ENCODE results near the gene KMT2B.

Gene KMT2B

DNA sequence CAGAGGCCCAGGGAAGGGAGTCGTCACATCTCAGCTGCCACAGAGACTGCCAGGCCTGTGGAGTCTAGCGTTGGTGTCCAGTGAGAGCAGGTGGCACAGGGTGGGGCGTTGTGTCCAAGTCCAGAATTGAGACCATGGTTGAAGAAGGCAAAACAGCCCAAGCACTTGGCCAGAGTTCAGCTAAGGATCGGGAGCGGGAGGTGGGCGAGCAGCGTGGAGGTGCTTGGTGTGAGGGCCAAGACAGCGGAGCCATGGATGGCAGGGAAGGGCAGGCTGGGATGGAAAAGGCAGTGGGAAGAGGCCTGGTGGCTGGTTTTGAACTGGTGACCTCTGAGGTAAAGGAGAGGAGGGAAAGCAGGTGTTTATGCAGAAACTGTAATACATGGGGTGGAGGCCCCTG, 16.5 kb downstream of the KMT2B start:
- H3K27me3 ChIP-seq (ENCODE audit: insufficient read depth, low read length): no peaks in the 10 kb centered on the region
- H3K36me3 ChIP-seq (ENCODE audit: insufficient read depth, low read length): no peaks in the 10 kb centered on the region
- no peak overlapping the region for H2AFZ ChIP-seq (ENCODE audit: low read length, unreplicated experiment)
- no peak overlapping the region for H3K4me3 ChIP-seq (ENCODE audit: low read depth, low read length)
- H3K79me2 ChIP-seq (ENCODE audit: control insufficient read depth, insufficient read depth, low read length, unreplicated experiment): no peaks in the 10 kb centered on the region
- no peak overlapping the region for H3K27ac ChIP-seq (ENCODE audit: low read depth, low read length)
- H3K4me1 ChIP-seq (ENCODE audit: control insufficient read depth, insufficient read depth, low read length, unreplicated experiment): no peaks in the 10 kb centered on the region

DNA sequence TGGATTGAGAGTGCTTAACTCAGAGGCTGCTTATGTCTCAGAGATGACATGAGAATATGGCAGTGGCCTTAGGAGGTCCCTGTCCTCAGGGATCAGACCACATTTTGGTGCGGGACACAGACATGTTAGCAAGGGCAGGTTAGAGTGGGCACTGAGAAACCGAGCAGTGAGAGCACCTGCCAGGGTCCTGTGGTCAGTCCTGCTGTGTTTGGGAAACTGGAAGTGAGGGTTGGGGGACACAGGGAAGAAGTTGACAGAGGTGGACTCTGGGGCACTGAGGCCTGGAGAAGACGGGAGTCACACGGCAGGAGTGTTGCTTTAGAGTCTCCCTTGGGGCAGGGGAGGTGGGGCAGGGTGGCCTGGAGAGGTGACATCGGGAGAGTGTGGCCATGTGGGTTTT, 17.1 kb downstream of the KMT2B start:
- no peaks in the 10 kb centered on the region for H3K79me2 ChIP-seq (ENCODE audit: control insufficient read depth, insufficient read depth, low read length, unreplicated experiment)
- H3K4me3 ChIP-seq (ENCODE audit: low read depth, low read length): no peak overlapping the region
- no peaks in the 10 kb centered on the region for H3K36me3 ChIP-seq (ENCODE audit: insufficient read depth, low read length)
- H2AFZ ChIP-seq (ENCODE audit: low read length, unreplicated experiment): no peak overlapping the region
- no peaks in the 10 kb centered on the region for H3K27me3 ChIP-seq (ENCODE audit: insufficient read depth, low read length)
- H3K4me1 ChIP-seq (ENCODE audit: control insufficient read depth, insufficient read depth, low read length, unreplicated experiment): no peaks in the 10 kb centered on the region
- no peak overlapping the region for H3K27ac ChIP-seq (ENCODE audit: low read depth, low read length)

DNA sequence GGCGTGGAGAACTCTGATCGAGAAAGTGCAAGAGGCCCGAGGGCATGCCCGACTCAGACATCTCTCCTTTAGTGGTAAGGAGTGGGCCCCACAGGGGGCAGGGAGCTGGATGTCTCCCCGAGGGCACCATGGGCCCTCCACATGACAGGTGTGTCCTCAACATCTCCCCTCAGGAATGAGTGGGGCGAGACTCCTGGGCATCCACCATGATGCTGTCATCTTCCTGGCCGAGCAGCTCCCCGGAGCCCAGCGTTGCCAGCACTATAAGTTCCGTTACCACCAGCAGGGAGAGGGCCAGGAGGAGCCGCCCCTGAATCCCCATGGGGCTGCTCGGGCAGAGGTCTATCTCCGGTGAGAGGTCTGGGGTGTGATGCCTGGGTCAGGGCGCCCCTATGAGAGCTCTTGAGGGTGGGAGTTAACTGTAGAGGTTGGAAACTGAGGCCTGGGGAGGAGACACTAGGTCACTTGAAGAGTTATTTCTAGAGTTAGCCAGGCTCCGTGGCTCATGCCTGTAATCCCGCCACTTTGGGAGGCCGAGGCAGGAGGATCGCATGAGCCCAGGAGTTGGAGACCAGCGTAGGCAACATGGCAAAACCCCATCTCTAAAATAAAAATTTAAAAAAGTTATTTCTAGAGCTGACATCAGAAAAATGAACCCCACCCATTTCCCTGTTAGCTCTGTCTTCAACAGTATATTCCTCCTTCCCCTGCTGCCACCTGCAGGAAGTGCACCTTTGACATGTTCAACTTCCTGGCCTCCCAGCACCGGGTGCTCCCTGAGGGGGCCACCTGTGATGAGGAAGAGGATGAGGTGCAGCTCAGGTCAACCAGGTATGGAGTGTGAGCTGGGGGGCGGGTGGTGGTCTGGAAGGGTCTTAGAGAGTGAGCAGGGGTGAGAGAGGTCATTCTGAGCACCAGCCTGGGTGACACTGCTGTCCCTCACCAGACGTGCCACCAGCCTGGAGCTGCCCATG, 19.4 kb downstream of the KMT2B start:
- H3K4me1 ChIP-seq (ENCODE audit: control insufficient read depth, insufficient read depth, low read length, unreplicated experiment): no peaks in the 10 kb centered on the region
- H3K36me3 ChIP-seq (ENCODE audit: insufficient read depth, low read length): no peaks in the 10 kb centered on the region
- H3K27ac ChIP-seq (ENCODE audit: low read depth, low read length): no peak overlapping the region
- H3K27me3 ChIP-seq (ENCODE audit: insufficient read depth, low read length): no peaks in the 10 kb centered on the region
- H3K79me2 ChIP-seq (ENCODE audit: control insufficient read depth, insufficient read depth, low read length, unreplicated experiment): no peaks in the 10 kb centered on the region
- no peak overlapping the region for H3K4me3 ChIP-seq (ENCODE audit: low read depth, low read length)
- no peak overlapping the region for H2AFZ ChIP-seq (ENCODE audit: low read length, unreplicated experiment)

DNA sequence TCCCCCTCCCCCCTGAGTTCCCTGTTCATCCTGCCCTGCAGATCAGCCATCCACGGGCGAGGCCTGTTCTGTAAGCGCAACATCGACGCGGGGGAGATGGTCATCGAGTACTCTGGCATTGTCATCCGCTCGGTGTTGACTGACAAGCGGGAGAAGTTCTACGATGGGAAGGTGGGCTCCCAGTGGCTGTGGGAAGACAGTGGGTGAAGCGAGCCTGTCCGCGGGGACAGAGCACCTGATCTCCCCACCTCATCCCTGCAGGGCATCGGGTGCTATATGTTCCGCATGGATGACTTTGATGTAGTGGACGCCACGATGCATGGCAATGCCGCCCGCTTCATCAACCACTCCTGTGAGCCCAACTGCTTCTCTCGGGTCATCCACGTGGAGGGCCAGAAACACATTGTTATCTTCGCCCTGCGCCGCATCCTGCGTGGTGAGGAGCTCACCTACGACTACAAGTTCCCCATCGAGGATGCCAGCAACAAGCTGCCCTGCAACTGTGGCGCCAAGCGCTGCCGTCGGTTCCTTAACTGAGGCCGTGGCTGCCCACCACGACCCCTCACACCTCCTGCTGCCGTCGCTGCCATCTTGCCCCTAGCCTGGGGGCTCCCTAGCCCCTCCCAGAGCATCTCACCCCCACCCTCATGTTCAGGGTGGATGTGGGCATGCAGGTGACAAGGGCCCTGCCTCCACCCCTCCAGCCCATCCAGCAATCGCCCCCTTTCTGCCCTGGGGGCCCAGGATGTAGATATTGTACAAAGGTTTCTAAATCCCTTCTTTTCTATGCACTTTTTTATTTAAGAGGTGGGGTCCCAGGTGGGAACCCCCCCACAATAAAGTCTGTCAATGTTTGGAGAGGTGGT, 20.5 kb downstream of the KMT2B start:
- H3K27me3 ChIP-seq (ENCODE audit: insufficient read depth, low read length): no peaks in the 10 kb centered on the region
- no peak overlapping the region for H3K4me3 ChIP-seq (ENCODE audit: low read depth, low read length)
- H3K36me3 ChIP-seq (ENCODE audit: insufficient read depth, low read length): no peaks in the 10 kb centered on the region
- H3K79me2 ChIP-seq (ENCODE audit: control insufficient read depth, insufficient read depth, low read length, unreplicated experiment): no peaks in the 10 kb centered on the region
- no peaks in the 10 kb centered on the region for H3K4me1 ChIP-seq (ENCODE audit: control insufficient read depth, insufficient read depth, low read length, unreplicated experiment)
- H2AFZ ChIP-seq (ENCODE audit: low read length, unreplicated experiment): no peak overlapping the region
- H3K27ac ChIP-seq (ENCODE audit: low read depth, low read length): no peak overlapping the region

DNA sequence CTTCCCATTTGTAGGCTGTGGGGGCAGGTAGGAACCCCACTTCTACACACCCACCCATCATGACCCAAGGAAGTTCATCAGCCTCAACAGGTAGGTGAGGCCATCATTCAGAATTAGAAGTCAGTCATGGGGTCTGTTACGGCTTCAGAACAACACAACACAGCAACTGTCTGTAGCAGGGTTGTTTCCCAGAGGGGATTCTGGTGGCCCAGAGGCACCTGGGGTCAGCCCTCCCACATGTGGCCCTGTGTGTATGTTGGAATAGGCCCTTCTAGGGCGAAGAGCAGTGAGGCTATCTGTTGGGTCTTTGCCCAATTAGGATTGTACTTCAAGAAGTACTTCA, 21.1 kb downstream of the KMT2B start:
- Histone ChIP-seq H3K27ac (ENCODE audit: low read depth, low read length) (no peak overlapping the region), H3K4me3 (ENCODE audit: low read depth, low read length) (no peak overlapping the region), H3K27me3 (ENCODE audit: insufficient read depth, low read length) (no peaks in the 10 kb centered on the region), H2AFZ (ENCODE audit: low read length, unreplicated experiment) (no peak overlapping the region), H3K4me1 (ENCODE audit: control insufficient read depth, insufficient read depth, low read length, unreplicated experiment) (no peaks in the 10 kb centered on the region), H3K79me2 (ENCODE audit: control insufficient read depth, insufficient read depth, low read length, unreplicated experiment) (no peaks in the 10 kb centered on the region), H3K36me3 (ENCODE audit: insufficient read depth, low read length) (no peaks in the 10 kb centered on the region)

DNA sequence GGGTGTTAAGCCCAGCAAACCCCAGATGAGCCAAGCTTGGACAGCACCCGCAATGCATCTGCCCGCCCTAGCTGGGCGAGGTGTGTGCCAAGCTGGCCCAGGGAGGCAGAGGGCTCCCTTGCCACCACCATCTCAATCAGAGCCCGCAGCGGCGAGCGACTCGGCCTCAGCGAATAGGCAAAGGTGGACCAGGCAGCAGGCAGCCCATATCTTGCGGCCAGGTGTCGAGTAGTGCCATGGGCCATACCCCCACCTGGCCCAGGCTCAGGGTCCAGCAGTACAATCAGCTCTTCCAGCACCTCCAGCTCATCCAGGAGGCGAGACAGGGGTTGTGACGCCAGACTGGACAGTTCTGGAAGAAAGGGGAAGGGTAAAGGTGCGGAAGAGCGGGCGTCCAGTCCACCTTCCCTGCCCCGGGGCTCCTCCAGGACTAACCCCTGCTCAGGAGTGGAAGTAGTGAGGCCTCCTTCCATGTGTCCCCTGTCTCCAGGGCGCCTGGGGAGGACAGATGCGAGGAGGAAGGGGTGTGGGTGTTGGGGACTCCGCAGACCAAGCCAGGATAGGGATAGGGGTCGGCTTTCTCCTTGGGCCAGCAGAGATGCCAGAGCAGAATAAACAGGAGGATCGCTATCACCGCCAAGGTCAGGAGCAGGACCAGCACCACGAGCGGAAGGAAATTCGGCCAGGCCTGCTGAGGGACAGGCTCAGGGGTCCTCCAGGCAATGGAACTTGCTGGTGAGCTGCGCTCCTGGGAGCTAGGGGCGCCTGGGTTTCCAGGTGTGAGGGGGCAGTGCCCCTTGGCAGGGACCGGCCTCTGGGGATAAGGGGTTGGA, 21.7 kb downstream of the KMT2B start:
- H3K79me2 ChIP-seq (ENCODE audit: control insufficient read depth, insufficient read depth, low read length, unreplicated experiment): no peaks in the 10 kb centered on the region
- H2AFZ ChIP-seq (ENCODE audit: low read length, unreplicated experiment): no peak overlapping the region
- no peaks in the 10 kb centered on the region for H3K4me1 ChIP-seq (ENCODE audit: control insufficient read depth, insufficient read depth, low read length, unreplicated experiment)
- no peaks in the 10 kb centered on the region for H3K36me3 ChIP-seq (ENCODE audit: insufficient read depth, low read length)
- H3K27me3 ChIP-seq (ENCODE audit: insufficient read depth, low read length): no peaks in the 10 kb centered on the region
- H3K4me3 ChIP-seq (ENCODE audit: low read depth, low read length): peak overlapping the region; percentile 79; the same call in 1 of the 2 replicates
- H3K27ac ChIP-seq (ENCODE audit: low read depth, low read length): no peak overlapping the region

DNA sequence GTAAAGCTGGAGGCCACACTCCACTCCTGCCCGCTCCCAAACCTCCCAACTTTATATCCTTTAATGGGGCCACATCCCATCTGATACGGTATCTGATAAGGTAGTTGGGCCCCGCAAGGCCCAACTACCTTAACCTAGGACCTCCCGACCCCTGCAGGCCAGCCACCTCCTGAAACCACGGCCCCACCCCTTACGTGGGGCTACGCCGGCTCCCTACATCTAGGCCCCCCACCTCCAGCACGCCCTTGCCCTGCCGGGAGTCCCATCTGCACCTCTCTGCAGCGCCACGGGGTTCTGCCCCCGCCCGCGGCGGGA, 22.3 kb downstream of the KMT2B start:
- Histone ChIP-seq H3K27ac (ENCODE audit: low read depth, low read length) (no peak overlapping the region), H3K79me2 (ENCODE audit: control insufficient read depth, insufficient read depth, low read length, unreplicated experiment) (no peaks in the 10 kb centered on the region), H3K27me3 (ENCODE audit: insufficient read depth, low read length) (no peaks in the 10 kb centered on the region), H3K36me3 (ENCODE audit: insufficient read depth, low read length) (no peaks in the 10 kb centered on the region), H2AFZ (ENCODE audit: low read length, unreplicated experiment) (no peak overlapping the region), H3K4me1 (ENCODE audit: control insufficient read depth, insufficient read depth, low read length, unreplicated experiment) (no peaks in the 10 kb centered on the region), H3K4me3 (ENCODE audit: low read depth, low read length) (peak overlapping the region; percentile 79)

DNA sequence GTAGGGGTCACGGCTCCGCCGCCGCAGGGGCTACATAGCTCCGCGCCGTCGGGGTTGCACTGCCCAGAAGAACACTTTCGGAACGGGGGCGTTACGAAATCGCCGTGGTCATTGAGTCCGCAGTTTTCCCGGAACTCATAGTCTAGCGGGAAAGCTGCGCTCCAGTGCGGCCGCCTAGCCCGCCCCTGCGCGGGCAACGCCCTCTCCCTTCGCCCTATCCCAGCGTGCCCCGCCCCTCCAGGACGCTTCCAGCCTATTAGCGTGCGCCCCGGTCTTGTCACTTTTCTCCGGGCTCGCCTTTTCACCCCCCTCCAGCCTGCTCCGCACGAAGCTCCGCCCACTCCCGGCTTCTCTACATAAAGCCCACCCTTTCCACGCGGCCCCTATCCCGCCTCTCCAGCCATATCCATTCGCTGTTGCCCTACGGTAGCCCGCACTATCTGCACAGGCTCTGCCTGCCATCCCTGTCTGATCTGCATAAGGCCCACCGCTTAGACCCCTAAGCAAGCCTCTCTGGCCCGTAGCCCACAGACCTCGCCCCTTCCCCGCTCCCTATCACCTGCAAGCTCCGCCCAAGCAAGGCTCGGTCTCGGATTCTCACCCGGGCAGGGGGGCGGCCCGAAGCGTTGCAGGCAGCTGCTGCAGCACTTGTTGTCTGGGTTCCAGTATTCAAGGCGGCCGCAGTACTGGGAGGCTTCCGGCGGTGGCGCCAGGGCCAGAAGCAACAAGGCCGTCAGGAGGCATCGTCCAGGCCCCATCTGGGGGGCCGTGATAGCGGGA, 22.8 kb downstream of the KMT2B start:
- H3K79me2 ChIP-seq (ENCODE audit: control insufficient read depth, insufficient read depth, low read length, unreplicated experiment): peaks cover 1% of the 10 kb centered on the region
- H3K36me3 ChIP-seq (ENCODE audit: insufficient read depth, low read length): no peaks in the 10 kb centered on the region
- H3K27me3 ChIP-seq (ENCODE audit: insufficient read depth, low read length): no peaks in the 10 kb centered on the region
- H3K4me3 ChIP-seq (ENCODE audit: low read depth, low read length): peak overlapping the region; percentile 81
- H3K27ac ChIP-seq (ENCODE audit: low read depth, low read length): no peak overlapping the region
- no peaks in the 10 kb centered on the region for H3K4me1 ChIP-seq (ENCODE audit: control insufficient read depth, insufficient read depth, low read length, unreplicated experiment)
- peak overlapping the region; percentile 82 for H2AFZ ChIP-seq (ENCODE audit: low read length, unreplicated experiment)

DNA sequence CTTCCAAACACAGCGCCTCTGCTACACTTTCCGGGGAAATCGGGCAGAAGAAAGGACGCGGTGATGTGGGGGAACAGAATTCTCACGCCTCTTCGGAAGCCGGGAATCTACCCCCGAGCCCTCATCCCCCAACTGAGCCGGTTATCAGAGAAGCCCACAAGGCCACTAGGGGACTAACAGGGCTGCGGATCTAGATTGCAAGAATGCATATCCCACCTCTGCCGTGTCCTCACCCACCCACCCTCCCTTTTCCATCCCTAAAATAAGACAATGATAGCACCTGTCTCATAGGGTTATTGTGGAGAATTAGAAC, 23.4 kb downstream of the KMT2B start:
- H3K36me3 ChIP-seq (ENCODE audit: insufficient read depth, low read length): no peaks in the 10 kb centered on the region
- peaks cover under 1% of the 10 kb centered on the region for H3K4me1 ChIP-seq (ENCODE audit: control insufficient read depth, insufficient read depth, low read length, unreplicated experiment)
- H3K4me3 ChIP-seq (ENCODE audit: low read depth, low read length): peak overlapping the region; percentile 81
- peaks cover 7% of the 10 kb centered on the region for H3K79me2 ChIP-seq (ENCODE audit: control insufficient read depth, insufficient read depth, low read length, unreplicated experiment)
- peak overlapping the region; percentile 82 for H2AFZ ChIP-seq (ENCODE audit: low read length, unreplicated experiment)
- no peaks in the 10 kb centered on the region for H3K27me3 ChIP-seq (ENCODE audit: insufficient read depth, low read length)
- H3K27ac ChIP-seq (ENCODE audit: low read depth, low read length): no peak overlapping the region
